GM18511 (cell line): ENCODE data around the gene ZXDC.

ENCODE experiments used
- ATAC-seq: cut with Tn5 transposase; IDR thresholded peaks from one replicate; pipeline ENCODE4 v1.9.1; 2021; ENCODE audit warnings: mild to moderate bottlenecking, moderate library complexity; ENCODE audit not compliant: unreplicated experiment

Gene ZXDC

GRCh38 chr3:126419886-126420786, 55.6 kb downstream of the ZXDC start:
- no peak for ATAC-seq

DNA sequence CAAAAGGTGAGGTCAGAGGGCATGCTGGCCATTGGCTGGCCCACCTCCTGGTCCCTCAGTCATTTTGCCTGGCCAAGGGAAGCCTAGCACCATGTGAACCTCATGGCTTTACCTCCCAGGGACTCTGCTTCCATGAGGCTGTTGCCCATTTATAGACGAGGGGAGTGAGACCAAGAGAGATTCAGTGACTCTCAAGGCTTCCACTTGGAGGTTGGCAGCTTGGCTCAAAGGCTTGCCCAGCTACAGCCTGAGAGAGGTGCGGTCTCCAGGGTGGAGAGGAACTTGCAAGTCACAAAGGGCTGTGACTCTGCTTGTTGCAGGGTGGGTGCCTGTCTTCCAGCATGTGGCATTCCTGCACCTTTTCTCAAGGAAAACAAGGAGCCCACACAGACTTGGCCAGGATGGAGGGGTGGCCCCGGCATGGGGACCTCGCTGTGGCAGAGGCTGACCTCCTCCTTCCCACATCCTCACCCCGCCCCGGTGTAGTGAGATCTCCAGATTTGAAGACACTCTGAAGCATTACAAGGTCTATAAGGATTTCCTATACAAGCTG, 56.5 kb downstream of the ZXDC start:
- no peak for ATAC-seq

- no peak for ATAC-seq
These were observed 57.0 kb downstream of the ZXDC start for GRCh38 chr3:126418661-126419131.

- no peak for ATAC-seq
These were observed 57.6 kb downstream of the ZXDC start for GRCh38 chr3:126417981-126418530.

- ATAC-seq = no peak
These were observed 58.2 kb downstream of the ZXDC start for GRCh38 chr3:126417515-126417914.

- no peak for ATAC-seq
These were observed 58.7 kb downstream of the ZXDC start for GRCh38 chr3:126416943-126417342.

DNA sequence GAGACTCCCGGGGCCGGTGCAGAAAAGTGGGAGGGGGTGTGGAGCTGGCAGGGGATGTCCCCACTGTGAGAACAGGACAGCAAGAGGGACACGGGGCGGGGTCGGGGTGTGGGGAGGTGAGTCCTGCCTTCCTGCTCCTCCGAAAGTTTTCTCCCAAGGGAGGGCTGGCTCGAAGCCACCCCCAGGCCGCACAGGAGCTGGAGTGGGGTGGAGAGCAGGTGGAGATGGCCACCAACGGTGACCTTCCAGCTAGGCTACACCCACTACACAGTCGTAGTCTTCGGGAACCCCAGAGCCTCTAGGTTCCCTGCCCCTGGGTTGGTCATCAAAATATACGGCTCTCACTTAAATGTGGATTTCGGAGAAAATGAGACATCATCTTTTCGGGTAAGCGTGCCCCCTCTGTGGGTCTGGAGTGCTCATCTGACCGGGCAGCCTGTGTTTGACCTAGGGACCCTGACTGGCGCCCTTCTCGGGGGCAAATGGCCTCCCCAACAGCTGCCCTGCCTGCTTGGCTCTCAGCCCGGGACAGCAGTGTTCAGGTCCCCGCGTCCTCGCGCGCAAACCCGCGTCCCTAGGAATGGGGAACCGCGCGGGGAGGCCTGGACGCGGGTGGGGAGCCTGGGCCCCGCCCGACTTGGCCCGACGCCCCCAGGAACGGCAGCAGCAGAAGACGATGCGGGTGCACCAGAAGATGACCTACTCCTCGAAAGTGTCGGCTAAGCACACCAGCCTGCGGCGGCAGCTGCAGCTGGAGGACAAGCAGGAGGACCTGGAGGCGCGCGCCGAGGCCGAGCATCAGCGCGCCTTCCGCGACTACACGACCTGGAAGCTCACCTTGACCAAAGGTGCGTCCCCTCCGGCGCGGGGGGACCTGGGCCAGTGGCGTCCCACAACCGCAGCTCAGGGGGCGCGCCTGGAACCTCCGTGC, 59.8 kb downstream of the ZXDC start:
- ATAC-seq = no peak

DNA sequence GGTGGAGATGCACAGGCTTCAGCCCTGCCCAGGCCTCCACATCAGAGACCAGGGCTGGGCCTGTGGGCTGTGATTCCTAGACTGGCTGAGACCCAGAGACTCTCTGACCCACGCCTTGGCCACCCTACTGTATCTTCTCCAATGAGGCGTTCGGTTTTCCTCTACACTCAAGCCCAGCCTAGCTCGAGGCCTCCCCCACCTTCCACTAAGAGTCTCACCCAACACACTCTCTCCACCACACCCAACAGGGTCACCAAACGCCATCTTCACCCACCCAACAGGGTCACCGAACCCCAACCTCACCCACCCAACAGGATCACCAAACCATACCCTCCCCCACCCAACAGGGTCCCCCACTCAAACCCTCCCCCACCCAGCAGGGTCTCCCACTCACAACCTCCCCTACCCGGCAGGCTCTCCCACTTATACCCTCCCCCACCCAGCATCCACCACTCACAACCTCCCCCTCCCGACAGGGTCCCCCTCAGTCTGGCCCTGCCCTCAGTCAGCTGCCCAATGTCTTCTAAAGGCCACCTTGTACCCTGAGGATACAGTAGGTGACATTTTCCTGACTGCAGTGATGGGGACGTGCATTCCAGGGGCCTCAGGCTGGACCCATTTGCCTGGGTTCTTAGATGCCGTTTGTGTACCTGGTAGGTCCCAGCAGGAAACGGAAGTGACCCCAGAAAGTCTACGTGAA, 60.6 kb downstream of the ZXDC start:
- no peak for ATAC-seq

DNA sequence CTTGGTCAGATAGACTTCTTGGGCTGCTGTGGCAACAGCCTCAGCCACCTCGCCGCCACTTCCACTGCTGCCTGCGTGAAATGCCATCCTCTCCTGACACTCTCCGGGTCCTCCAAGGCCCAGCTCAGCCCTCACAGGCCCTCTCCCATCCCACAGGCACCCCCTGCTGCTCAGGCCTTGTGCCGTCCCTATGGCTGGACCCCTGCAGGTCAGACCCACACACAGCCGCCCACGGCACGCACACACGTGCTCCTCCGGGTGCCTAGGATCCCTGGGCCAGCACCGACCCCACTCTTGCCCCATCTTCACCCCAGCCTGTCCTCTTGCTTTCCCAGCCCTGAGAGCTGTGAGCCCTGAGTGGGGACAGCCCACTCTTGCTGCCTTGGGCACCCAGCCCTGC, 61.3 kb downstream of the ZXDC start:
- ATAC-seq = no peak

DNA sequence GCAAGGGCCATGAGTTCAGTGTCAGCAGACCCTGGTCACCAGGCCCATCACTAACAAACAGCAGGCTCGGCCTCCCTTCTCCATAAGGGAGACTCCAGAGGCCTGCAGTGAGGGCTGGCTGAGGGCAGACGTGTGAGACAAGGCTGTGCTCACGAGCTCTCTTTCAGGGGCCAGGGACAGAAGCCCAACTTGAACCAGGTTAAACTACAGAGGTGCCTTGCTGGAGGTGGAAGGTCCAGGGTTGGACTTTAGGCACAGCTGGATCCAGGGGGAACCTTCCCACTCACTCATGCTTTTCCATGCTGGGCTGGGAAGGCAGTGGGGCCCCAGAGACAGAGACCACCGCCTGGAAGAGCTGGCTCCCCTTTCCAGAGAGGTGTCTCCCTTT, 62.0 kb downstream of the ZXDC start:
- no peak for ATAC-seq

GRCh38 chr3:126412841-126413692, 62.6 kb downstream of the ZXDC start:
- ATAC-seq = no peak

- ATAC-seq = no peak
These were observed 67.6 kb downstream of the ZXDC start for GRCh38 chr3:126408099-126408498.

DNA sequence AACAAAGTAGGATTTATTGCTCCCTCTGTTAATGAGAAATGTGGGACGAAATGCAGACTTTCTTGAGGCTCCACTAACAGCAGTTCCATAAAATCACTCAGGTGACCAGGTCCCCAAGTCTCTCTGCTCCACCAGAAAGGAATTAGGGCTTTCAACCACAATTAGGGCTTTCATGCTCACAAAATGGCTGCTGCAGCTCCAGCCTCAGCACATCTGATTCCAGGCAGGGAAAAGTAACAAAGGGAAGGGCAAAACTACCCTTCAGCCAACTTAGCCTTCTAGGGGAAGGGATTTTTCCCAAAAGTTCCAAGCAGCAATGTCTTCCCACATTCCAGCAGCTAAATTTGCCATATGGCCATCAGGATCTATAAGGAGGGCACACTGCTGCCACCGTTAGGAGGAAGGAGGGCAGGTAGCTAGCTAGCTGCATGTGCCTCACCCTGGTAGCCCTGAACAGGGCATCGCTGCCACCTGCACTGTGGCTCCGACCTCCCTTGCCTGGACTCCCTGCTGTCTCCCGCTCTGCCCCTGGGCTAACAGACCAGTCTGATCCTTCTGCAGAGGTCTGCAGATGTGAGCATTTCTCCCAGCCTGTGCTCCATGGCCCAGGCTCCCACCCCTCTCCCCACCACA, 68.2 kb downstream of the ZXDC start:
- ATAC-seq = no peak

DNA sequence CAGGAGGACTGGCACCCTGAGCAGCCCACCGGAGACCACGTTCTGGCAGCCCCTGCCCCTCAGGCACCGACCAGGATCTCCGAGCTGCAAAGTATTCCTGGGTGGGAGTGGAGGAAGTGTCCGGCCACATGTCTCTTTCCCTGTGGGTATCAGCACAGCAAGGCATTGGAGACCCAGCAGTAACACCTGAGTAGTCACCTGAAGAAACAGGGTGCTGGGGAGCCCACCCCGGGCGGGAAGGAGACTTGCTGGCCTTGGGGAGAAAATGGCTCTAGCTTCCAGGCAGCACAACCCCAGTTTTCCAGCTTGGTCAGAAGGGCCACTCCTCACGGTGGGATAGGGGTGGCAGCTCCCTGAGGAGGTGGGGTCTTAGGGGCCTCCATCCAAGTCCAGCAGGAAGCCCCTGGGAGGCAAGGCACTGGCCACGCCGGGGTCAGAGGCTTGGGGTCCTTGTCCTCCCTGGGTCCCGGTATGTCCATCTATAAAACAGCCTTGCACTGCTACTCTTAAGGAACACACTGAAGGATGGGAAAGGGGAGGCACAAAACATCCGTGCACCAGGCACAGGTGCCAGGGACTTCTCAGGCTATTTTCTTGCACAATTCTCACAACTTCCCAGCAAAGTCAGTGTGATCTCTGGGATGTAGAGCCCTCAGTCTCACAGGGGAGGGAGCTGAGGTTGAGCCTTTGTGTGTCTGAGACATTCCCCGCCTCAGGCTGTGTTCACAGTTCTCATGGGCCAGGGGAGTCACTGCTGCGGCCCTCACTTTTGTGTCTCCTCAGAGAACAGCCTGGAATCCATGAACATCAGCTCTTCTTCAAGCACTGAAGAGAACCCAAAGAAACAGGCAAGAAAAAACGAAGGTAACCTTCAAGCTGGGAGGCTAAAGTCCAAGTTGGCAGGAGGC, 69.0 kb downstream of the ZXDC start:
- ATAC-seq = no peak

DNA sequence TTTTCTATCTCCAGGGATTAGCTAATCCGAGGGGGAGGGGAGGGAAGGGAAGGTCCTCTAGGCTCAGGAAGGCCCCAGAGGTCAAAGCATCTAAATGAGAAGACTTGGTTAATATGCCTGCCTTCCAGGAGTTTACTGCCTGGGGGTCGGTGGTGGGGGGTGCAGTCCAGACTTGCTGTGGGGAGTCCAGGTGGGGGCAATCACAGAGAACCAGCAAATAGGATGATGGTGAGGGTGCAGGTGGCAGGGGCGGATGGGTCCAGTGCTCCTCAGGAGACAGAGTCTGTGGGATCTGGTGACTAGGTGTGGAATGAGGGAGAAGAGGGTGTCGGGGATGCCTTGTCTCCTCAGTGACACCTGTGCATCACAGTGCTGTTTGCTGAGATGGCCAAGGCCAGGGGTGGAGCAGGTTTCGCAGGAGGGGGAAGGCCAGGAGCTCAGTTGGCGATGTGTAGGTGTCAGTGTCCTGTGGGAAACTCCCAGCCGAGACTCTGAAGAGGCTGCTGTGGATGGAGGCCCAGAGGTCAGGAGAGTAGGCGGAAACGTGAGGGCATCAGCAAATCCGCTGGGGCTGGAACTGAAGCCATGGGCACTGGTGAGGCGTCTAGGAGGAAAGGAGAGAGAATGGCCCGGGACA, 72.9 kb downstream of the ZXDC start:
- ATAC-seq = no peak

DNA sequence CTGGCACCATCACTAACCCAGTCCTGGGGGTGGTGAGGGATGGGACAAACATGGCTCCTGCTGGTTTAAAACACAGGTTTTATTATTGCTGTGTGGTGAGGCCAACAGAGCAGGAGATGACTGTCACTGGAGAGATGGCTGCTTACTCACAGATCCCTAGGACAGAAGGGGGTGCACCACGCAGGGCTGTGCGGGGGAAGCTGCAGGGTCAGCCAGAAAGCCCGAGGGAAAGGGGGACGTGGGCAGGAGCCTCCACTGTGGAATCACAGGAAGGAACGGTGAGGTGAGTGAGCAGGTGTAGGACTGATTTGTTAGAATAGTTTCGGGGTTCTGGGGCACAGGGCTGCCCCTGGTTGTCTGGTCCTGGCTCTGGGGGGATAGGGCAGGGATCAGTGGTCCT, 73.5 kb downstream of the ZXDC start:
- no peak for ATAC-seq

GRCh38 chr3:126401611-126402160, 74.0 kb downstream of the ZXDC start:
- no peak for ATAC-seq
